Neutrophil (primary cell): ENCODE results near the gene HIGD1A.

ENCODE experiments used
- H3K27ac ChIP-seq: fragments of 200-600 bp; sonication (generic); 2 replicates; pipeline ENCODE4 v1.5.1; 2016; ENCODE audit warnings: mild to moderate bottlenecking, moderate library complexity
- H3K27me3 ChIP-seq: fragments of 200-600 bp; sonication (generic); 2 replicates; pipeline ENCODE4 v1.6.0; 2016; ENCODE audit warnings: mild to moderate bottlenecking
- H3K36me3 ChIP-seq: fragments of 200-600 bp; sonication (generic); 2 replicates; pipeline ENCODE4 v1.5.1; 2017
- H3K4me1 ChIP-seq, 2 experiments: fragments of 200-600 bp in 1 of 2; sonication (generic) in 1 of 2; 1 replicate in 1 of 2; 2 replicates in 1 of 2; pipeline versions ENCODE4 v1.5.1 to v1.6.1; 2013 to 2016; ENCODE audit warnings: low read depth in 1 of 2, low read length in 1 of 2, mild to moderate bottlenecking in 1 of 2, moderate library complexity in 1 of 2; ENCODE audit not compliant: control insufficient read depth in 1 of 2, insufficient read depth in 1 of 2
- H3K4me3 ChIP-seq, 2 experiments: fragments of 200-600 bp in 1 of 2; sonication (generic) in 1 of 2; 1 replicate in 1 of 2; 2 replicates in 1 of 2; pipeline ENCODE4 v1.5.1; 2013 to 2016; ENCODE audit warnings: low read depth in 1 of 2, low read length in 1 of 2, mild to moderate bottlenecking in 1 of 2, moderate library complexity in 1 of 2
- H3K9me3 ChIP-seq: fragments of 200-600 bp; sonication (generic); 2 replicates; pipeline ENCODE4 v1.5.1; 2016
- CTCF ChIP-seq: fragments of 200-600 bp; sonication (generic); IDR thresholded peaks from 2 replicates; pipeline ENCODE4 v1.5.1; 2016; ENCODE audit warnings: antibody characterized with exemption

HIGD1A gene

GRCh38 chr3:42736531-42736930 lies 67.8 kb downstream of the HIGD1A start:
- H3K9me3 ChIP-seq = no peaks in the 10 kb centered on the region
- H3K27me3 ChIP-seq = no peaks in the 10 kb centered on the region
- H3K4me1 ChIP-seq = no peaks in the 10 kb centered on the region
- no peak overlapping the region for H3K4me3 ChIP-seq
- H3K36me3 ChIP-seq = no peaks in the 10 kb centered on the region
- no peak overlapping the region for H3K27ac ChIP-seq
- no peak for TF ChIP-seq CTCF

GRCh38 chr3:42736081-42736480 lies 68.2 kb downstream of the HIGD1A start:
- no peaks in the 10 kb centered on the region for H3K4me1 ChIP-seq
- no peaks in the 10 kb centered on the region for H3K36me3 ChIP-seq
- no peak for TF ChIP-seq CTCF
- no peak overlapping the region for H3K4me3 ChIP-seq
- no peaks in the 10 kb centered on the region for H3K27me3 ChIP-seq
- no peaks in the 10 kb centered on the region for H3K9me3 ChIP-seq
- H3K27ac ChIP-seq = no peak overlapping the region

- H3K36me3 ChIP-seq = no peaks in the 10 kb centered on the region
- H3K4me1 ChIP-seq = no peaks in the 10 kb centered on the region
- H3K4me3 ChIP-seq = no peak overlapping the region
- H3K27ac ChIP-seq = no peak overlapping the region
- H3K27me3 ChIP-seq = no peaks in the 10 kb centered on the region
- TF ChIP-seq CTCF = no peak
- no peaks in the 10 kb centered on the region for H3K9me3 ChIP-seq
Observed at GRCh38 chr3:42735615-42736014, 68.7 kb downstream of the HIGD1A start.

GRCh38 chr3:42735019-42735418 lies 69.3 kb downstream of the HIGD1A start:
- Histone ChIP-seq H3K4me3 (no peak overlapping the region), H3K27ac (no peak overlapping the region), H3K4me1 (no peaks in the 10 kb centered on the region), H3K27me3 (no peaks in the 10 kb centered on the region), H3K9me3 (no peaks in the 10 kb centered on the region), H3K36me3 (no peaks in the 10 kb centered on the region)
- no peak for TF ChIP-seq CTCF

- no peak for TF ChIP-seq CTCF
- no peak overlapping the region for H3K4me3 ChIP-seq
- H3K36me3 ChIP-seq = no peaks in the 10 kb centered on the region
- H3K27ac ChIP-seq = no peak overlapping the region
- H3K4me1 ChIP-seq = no peaks in the 10 kb centered on the region
- no peaks in the 10 kb centered on the region for H3K9me3 ChIP-seq
- no peaks in the 10 kb centered on the region for H3K27me3 ChIP-seq
Observed at GRCh38 chr3:42734263-42734860, 69.9 kb downstream of the HIGD1A start.
